GM12892 (cell line): Measurements from ENCODE around the gene ASGR2.
"Not testable (repeated sequence)": the region's sequence is repeated elsewhere in the genome, so short reads cannot be mapped to it uniquely, and the experiment has no call there.

Experiments
- DNase-seq: peaks from one replicate; pipeline ENCODE4 v3.0.0; 2011; ENCODE audit not compliant: insufficient read length
- FAIRE-seq: peaks from 2 replicates; lab custom pipeline; 2011; peaks lifted over from hg19 to GRCh38; lab: Jason Lieb, UNC
- POLR2A ChIP-seq: IDR thresholded peaks from 2 replicates; pipeline ENCODE4 v1.6.1; 2011; ENCODE audit warnings: low read depth, low read length, control low read depth
- POLR2AphosphoS5 ChIP-seq: IDR thresholded peaks from 2 replicates; pipeline ENCODE4 v1.6.1; 2011; ENCODE audit warnings: low read depth, low read length, control low read depth
- TAF1 ChIP-seq: IDR thresholded peaks from 2 replicates; pipeline ENCODE4 v1.6.1; 2011; ENCODE audit warnings: low read depth, mild to moderate bottlenecking, control low read depth, low read length, borderline replicate concordance

ASGR2 gene

GRCh38 chr17:7136266-7136877 lies 21.8 kb upstream of the ASGR2 start:
- DNase-seq: no peak

DNA sequence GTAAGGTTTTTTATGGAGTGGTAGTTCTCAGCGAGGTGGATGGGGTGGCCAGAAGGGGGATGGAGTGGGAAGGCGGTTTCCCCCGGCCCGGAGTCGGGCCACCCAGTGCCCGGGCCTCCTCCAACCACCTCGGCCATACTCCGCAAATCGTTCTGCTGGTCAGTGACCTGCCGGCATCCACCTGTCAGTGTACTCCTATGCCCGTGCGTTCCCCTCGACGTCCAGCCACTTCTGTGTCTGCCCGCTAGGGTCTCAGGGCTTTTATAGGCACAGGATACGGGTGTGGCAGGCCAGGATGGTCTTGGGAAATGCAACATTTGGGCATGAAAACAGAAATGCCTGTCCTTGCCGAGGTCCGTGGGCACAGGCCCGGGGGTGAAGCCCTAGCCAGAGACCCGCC lies 19.3 kb upstream of the ASGR2 start:
- no peak for FAIRE-seq
- no peak for DNase-seq
- TF ChIP-seq POLR2A (no peak), TAF1 (no peak), POLR2AphosphoS5 (no peak)

More at GRCh38 chr17:7136266-7136877, 21.8 kb upstream of the ASGR2 start:
- FAIRE-seq: peak; percentile 83
- no peak for TF ChIP-seq POLR2AphosphoS5
- TF ChIP-seq TAF1: no peak
- no peak for TF ChIP-seq POLR2A

- DNase-seq (no peak), FAIRE-seq (peak; percentile 21)
- TF ChIP-seq TAF1 (no peak), POLR2AphosphoS5 (no peak), POLR2A (no peak; the same call in 1 of the 2 replicates)
Observed at GRCh38 chr17:7133424-7133823, 18.8 kb upstream of the ASGR2 start.

GRCh38 chr17:7132511-7133094 lies 18.0 kb upstream of the ASGR2 start:
- DNase-seq (peak; percentile 65), FAIRE-seq (peak; percentile 97)
- TF ChIP-seq TAF1 (no peak), POLR2A (peak; percentile 61), POLR2AphosphoS5 (peak; percentile 46; the same call in 1 of the 2 replicates)

DNA sequence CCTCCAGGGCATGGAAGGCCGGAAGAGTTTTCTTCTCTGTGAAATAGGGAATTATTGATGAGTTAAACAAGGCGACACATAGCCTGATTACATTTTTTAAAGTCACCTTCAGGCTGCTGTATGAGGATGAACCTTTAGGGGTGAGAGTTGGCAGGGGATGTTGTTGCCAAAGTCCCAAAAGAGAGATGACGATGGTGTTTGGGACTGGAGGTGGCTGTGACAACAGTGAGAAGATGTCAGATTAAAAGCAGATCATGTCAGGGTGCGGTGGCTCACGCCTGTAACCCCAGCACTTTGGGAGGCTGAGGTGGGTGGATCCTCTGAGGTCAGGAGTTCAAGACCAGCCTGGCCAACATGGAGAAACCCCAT lies 16.8 kb upstream of the ASGR2 start:
- no peak for FAIRE-seq
- no peak for TF ChIP-seq POLR2A
- DNase-seq: no peak

GRCh38 chr17:7130621-7131422 lies 16.2 kb upstream of the ASGR2 start:
- TF ChIP-seq TAF1 (no peak), POLR2A (no peak), POLR2AphosphoS5 (no peak)
- FAIRE-seq (no peak), DNase-seq (no peak)

- TF ChIP-seq POLR2AphosphoS5 (no peak), POLR2A (no peak), TAF1 (no peak)
- FAIRE-seq (no peak), DNase-seq (no peak)
Observed at GRCh38 chr17:7129311-7129710, 14.7 kb upstream of the ASGR2 start.

DNA sequence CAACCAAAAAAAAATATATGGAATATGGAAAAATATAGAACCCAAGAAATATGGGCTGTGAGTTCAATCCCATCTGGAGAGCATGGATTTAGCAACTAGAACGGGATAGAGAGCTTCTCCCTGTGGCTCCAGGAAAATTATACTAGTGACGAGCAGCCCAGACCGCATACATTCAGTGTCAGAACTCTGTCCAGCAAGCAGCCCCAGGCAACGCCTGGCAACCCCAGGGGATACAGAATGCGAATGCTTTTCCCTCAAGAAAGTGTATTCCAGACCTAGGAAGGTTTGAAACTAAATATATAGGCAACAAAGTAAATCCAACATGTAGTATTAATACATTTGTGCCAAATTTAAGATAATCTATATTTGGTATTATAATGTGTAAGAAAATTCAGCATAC lies 13.5 kb upstream of the ASGR2 start:
- TF ChIP-seq POLR2A: no peak
- no peak for TF ChIP-seq POLR2AphosphoS5
- no peak for TF ChIP-seq TAF1
- FAIRE-seq (no peak), DNase-seq (no peak)

DNA sequence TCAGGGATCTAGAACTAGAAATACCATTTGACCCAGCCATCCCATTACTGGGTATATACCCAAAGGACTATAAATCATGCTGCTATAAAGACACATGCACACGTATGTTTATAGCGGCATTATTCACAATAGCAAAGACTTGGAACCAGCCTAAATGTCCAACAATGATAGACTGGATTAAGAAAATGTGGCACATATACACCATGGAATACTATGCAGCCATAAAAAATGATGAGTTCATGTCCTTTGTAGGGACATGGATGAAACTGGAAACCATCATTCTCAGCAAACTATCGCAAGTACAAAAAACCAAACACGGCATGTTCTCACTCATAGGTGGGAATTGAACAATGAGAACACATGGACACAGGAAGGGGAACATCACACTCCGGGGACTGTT lies 12.9 kb upstream of the ASGR2 start:
- not testable (repeated sequence) for FAIRE-seq, DNase-seq

DNA sequence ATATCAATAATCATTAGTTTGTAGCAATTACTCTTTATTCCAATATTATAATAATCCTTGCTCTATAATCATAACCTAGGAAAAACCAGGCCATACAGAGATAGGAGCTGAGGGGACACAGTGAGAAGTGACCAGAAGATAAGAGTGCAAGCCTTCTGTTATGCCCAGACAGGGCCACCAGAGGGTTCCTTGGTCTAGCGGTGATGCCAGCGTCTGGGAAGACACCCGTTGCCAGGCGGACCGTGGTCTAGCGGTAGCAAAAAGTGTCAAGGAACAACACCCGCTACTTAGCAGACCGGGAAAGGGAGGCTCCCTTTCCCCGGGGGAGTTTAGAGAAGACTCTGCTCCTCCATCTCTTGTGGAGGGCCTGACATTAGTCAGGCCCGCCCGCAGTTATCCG lies 11.8 kb upstream of the ASGR2 start:
- not testable (repeated sequence) for DNase-seq, FAIRE-seq

GRCh38 chr17:7124923-7125322 lies 10.3 kb upstream of the ASGR2 start:
- FAIRE-seq (no peak), DNase-seq (no peak)
- TF ChIP-seq TAF1 (no peak), POLR2A (no peak), POLR2AphosphoS5 (no peak)

GRCh38 chr17:7123844-7124243 lies 9.2 kb upstream of the ASGR2 start:
- FAIRE-seq (no peak), DNase-seq (no peak)
- TF ChIP-seq POLR2A (no peak), POLR2AphosphoS5 (no peak), TAF1 (no peak)
